ENCODE data around the gene SMARCA2.

SMARCA2 gene

DNA sequence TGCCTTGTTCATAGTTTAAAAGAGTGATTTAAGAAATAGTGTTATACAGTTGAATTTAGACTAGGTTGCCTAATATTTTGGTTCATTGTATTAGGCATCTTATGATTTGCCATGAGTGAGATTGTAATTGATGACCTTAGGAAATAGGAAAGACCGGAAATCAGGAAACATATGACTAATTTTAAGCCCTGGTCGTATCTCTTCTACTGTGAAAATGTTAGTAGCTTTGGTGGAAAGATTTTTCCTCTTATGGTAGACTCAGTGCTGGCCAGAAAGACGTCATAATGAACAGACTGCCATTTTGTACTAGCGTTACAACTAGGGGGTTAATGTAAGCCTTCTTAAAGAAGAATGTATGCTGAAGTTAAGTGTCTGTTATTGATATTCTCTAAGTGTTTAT is 21.7 kb downstream of the SMARCA2 start:
- Histone ChIP-seq H3K4me3 (ENCODE audit: severe bottlenecking) (no peak overlapping the region), H3K36me3 (ENCODE audit: low read depth) (peaks cover 48% of the 10 kb centered on the region), H3K4me1 (ENCODE audit: insufficient read depth, poor library complexity, severe bottlenecking) (peaks cover 4% of the 10 kb centered on the region), H3K9me3 (ENCODE audit: severe bottlenecking) (no peaks in the 10 kb centered on the region), H3K27me3 (ENCODE audit: insufficient read depth, poor library complexity, severe bottlenecking) (no peaks in the 10 kb centered on the region), H3K27ac (ENCODE audit: poor library complexity, severe bottlenecking) (no peak overlapping the region)
- ATAC-seq (ENCODE audit: low read depth) (no peak), DNase-seq (ENCODE audit: low spot score) (no peak)
- TF ChIP-seq, protein P1, sequence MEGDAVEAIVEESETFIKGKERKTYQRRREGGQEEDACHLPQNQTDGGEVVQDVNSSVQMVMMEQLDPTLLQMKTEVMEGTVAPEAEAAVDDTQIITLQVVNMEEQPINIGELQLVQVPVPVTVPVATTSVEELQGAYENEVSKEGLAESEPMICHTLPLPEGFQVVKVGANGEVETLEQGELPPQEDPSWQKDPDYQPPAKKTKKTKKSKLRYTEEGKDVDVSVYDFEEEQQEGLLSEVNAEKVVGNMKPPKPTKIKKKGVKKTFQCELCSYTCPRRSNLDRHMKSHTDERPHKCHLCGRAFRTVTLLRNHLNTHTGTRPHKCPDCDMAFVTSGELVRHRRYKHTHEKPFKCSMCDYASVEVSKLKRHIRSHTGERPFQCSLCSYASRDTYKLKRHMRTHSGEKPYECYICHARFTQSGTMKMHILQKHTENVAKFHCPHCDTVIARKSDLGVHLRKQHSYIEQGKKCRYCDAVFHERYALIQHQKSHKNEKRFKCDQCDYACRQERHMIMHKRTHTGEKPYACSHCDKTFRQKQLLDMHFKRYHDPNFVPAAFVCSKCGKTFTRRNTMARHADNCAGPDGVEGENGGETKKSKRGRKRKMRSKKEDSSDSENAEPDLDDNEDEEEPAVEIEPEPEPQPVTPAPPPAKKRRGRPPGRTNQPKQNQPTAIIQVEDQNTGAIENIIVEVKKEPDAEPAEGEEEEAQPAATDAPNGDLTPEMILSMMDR (IDR thresholded peaks at IDR 0.05; ENCODE audit: poor library complexity, severe bottlenecking) = no peak

DNA sequence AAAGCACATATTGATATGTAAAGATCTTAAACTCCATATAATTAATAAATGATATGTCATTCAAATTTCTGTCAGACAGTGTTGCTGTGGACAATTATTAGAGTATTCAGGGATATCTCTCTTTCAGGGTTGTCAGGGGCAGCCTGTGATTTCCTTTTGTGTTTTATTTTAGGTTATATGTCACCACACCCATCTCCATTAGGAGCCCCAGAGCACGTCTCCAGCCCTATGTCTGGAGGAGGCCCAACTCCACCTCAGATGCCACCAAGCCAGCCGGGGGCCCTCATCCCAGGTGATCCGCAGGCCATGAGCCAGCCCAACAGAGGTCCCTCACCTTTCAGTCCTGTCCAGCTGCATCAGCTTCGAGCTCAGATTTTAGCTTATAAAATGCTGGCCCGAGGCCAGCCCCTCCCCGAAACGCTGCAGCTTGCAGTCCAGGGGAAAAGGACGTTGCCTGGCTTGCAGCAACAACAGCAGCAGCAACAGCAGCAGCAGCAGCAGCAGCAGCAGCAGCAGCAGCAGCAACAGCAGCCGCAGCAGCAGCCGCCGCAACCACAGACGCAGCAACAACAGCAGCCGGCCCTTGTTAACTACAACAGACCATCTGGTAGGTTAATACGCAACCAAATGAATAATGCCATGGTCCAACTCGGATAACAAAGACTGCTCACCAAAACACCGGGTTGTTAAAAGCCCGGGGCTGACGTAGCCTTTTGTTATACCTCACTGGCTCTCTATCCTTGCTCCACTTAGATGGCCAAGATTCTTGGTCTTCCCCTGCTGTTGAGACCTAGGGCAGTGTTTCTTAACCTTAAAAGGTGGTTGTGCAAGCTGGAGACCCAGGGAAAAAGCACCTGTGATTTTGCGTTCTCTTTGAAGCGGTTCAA is 24.4 kb downstream of the SMARCA2 start:
- Histone ChIP-seq H3K4me3 (ENCODE audit: severe bottlenecking) (no peak overlapping the region), H3K27ac (ENCODE audit: poor library complexity, severe bottlenecking) (no peak overlapping the region), H3K4me1 (ENCODE audit: insufficient read depth, poor library complexity, severe bottlenecking) (peaks cover 4% of the 10 kb centered on the region), H3K9me3 (ENCODE audit: severe bottlenecking) (no peaks in the 10 kb centered on the region), H3K27me3 (ENCODE audit: insufficient read depth, poor library complexity, severe bottlenecking) (no peaks in the 10 kb centered on the region), H3K36me3 (ENCODE audit: low read depth) (peaks cover 31% of the 10 kb centered on the region)
- TF ChIP-seq, protein P1 (IDR thresholded peaks at IDR 0.05; ENCODE audit: poor library complexity, severe bottlenecking) = no peak
- ATAC-seq (ENCODE audit: low read depth) = no peak
- no peak for DNase-seq (ENCODE audit: low spot score)

DNA sequence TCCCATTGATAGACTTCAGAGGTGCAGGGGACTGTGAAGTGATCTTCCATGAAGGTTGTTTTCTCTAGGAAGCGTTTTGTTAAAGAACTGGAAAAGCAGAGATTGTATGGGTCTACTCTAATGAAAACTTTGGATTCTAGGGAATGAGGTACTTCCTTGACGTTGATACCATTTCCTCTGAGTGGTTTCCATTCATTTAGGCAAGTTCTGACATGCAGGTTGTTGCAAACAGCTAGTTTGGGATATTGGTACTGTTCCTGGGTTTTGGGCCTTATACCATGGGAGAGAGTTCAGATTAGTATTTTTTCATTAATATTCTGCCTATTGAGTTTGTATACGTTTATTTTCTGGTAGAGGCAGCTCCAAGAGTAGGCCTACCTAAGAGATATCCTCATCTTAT is 25.7 kb downstream of the SMARCA2 start:
- Histone ChIP-seq H3K9me3 (ENCODE audit: severe bottlenecking) (no peaks in the 10 kb centered on the region), H3K36me3 (ENCODE audit: low read depth) (peaks cover 21% of the 10 kb centered on the region), H3K4me3 (ENCODE audit: severe bottlenecking) (no peak overlapping the region), H3K4me1 (ENCODE audit: insufficient read depth, poor library complexity, severe bottlenecking) (peaks cover 4% of the 10 kb centered on the region), H3K27me3 (ENCODE audit: insufficient read depth, poor library complexity, severe bottlenecking) (no peaks in the 10 kb centered on the region), H3K27ac (ENCODE audit: poor library complexity, severe bottlenecking) (no peak overlapping the region)
- ATAC-seq (ENCODE audit: low read depth) = no peak
- DNase-seq (ENCODE audit: low spot score) = no peak
- TF ChIP-seq, protein P1 (IDR thresholded peaks at IDR 0.05; ENCODE audit: poor library complexity, severe bottlenecking) = no peak

DNA sequence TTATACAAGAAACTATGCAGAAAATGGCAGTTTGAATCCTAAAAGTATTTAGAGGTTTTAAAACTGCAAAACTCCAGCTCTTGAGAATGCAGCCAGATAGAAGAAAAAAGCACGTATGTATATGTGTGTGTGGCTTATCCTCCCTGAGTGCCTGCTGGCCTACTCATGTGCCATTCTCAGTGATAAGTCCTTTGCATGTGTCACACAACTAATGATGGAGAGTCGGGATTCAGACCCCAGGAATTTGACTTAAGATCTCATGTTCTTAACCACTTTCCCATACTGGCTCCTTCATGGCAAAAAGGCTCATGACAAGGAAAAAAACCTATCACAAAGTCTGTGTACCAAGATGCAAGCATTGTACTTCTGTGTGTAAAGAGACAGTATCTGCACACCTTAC is 26.6 kb downstream of the SMARCA2 start:
- TF ChIP-seq, protein P1 (IDR thresholded peaks at IDR 0.05; ENCODE audit: poor library complexity, severe bottlenecking) = no peak
- Histone ChIP-seq H3K27me3 (ENCODE audit: insufficient read depth, poor library complexity, severe bottlenecking) (no peaks in the 10 kb centered on the region), H3K4me1 (ENCODE audit: insufficient read depth, poor library complexity, severe bottlenecking) (peaks cover 4% of the 10 kb centered on the region), H3K27ac (ENCODE audit: poor library complexity, severe bottlenecking) (no peak overlapping the region), H3K36me3 (ENCODE audit: low read depth) (peaks cover 21% of the 10 kb centered on the region), H3K9me3 (ENCODE audit: severe bottlenecking) (no peaks in the 10 kb centered on the region), H3K4me3 (ENCODE audit: severe bottlenecking) (no peak overlapping the region)
- no peak for ATAC-seq (ENCODE audit: low read depth)
- no peak for DNase-seq (ENCODE audit: low spot score)

DNA sequence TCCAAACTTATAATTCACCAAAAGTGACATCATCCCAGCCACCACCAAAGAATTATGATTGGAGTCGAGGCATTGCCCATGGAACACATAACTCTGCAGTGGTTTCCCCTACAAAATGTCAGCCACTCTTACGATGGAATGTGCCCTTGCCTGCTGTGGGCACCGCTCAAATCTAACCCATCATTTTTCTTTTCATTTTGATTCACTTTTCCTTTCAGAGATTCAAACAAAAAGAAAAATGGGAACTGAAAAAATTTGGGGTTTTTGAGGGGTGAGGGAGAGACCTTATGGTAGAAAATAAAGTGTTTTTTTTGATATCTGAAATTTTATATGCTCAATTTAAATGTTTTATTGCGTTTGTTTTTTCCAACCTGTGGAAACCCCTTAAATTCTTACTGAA is 28.1 kb downstream of the SMARCA2 start:
- no peaks in the 10 kb centered on the region for H3K9me3 ChIP-seq (ENCODE audit: severe bottlenecking)
- DNase-seq (ENCODE audit: low spot score) (no peak), ATAC-seq (ENCODE audit: low read depth) (no peak)
- H3K27ac ChIP-seq (ENCODE audit: poor library complexity, severe bottlenecking) = no peak overlapping the region
- TF ChIP-seq, protein P1 (IDR thresholded peaks at IDR 0.05; ENCODE audit: poor library complexity, severe bottlenecking) = no peak
- peaks cover 4% of the 10 kb centered on the region for H3K4me1 ChIP-seq (ENCODE audit: insufficient read depth, poor library complexity, severe bottlenecking)
- peaks cover 21% of the 10 kb centered on the region for H3K36me3 ChIP-seq (ENCODE audit: low read depth)
- H3K4me3 ChIP-seq (ENCODE audit: severe bottlenecking) = no peak overlapping the region
- H3K27me3 ChIP-seq (ENCODE audit: insufficient read depth, poor library complexity, severe bottlenecking) = no peaks in the 10 kb centered on the region
